Endodermal cell (in vitro differentiated cells): ENCODE data around the gene SYNGAP1. TPM values are rescaled to one million over a fixed set of nuclear protein-coding genes. Genes with fewer than 3 reads are reported as not detected.
"Not testable (repeated sequence)": the region's sequence is repeated elsewhere in the genome, so short reads cannot be mapped to it uniquely, and the experiment has no call there.

ENCODE experiments used
- DNase-seq: peaks from one replicate; pipeline ENCODE4 v3.0.0-alpha.2; 2017
- H3K27ac ChIP-seq: 2 replicates; pipeline ENCODE4 v1.5.1; 2013; ENCODE audit warnings: mild to moderate bottlenecking, low read depth, low read length, moderate library complexity
- H3K27me3 ChIP-seq: 2 replicates; pipeline ENCODE4 v1.6.1; 2013; ENCODE audit warnings: mild to moderate bottlenecking, low read length, moderate library complexity; ENCODE audit not compliant: insufficient read depth, control insufficient read depth, poor library complexity, severe bottlenecking
- H3K36me3 ChIP-seq: 2 replicates; pipeline ENCODE4 v1.7.0; 2013; ENCODE audit warnings: mild to moderate bottlenecking, low read length, moderate library complexity; ENCODE audit not compliant: control insufficient read depth, insufficient read depth
- H3K4me1 ChIP-seq: one replicate; pipeline ENCODE4 v1.7.0; 2013; ENCODE audit warnings: low read length; ENCODE audit not compliant: control insufficient read depth, insufficient read depth
- H3K4me3 ChIP-seq: 2 replicates; pipeline ENCODE4 v1.5.1; 2013; ENCODE audit warnings: mild to moderate bottlenecking, low read length, moderate library complexity
- H3K9ac ChIP-seq: 2 replicates; pipeline ENCODE4 v1.6.1; 2013; ENCODE audit warnings: mild to moderate bottlenecking, low read length, moderate library complexity; ENCODE audit not compliant: poor library complexity, severe bottlenecking; ENCODE audit errors: extremely low read depth
- H3K9me3 ChIP-seq: 2 replicates; pipeline ENCODE4 v1.6.1; 2013; ENCODE audit warnings: mild to moderate bottlenecking, low read length, moderate library complexity; ENCODE audit not compliant: control insufficient read depth
- H3K27ac Mint-ChIP-seq: 2 replicates; pipeline ENCODE4 v1.8.0; 2020; ENCODE audit warnings: mixed read lengths
- H3K27me3 Mint-ChIP-seq: 2 replicates; pipeline ENCODE4 v1.8.0; 2021; ENCODE audit warnings: mild to moderate bottlenecking, mixed read lengths; ENCODE audit not compliant: insufficient read depth
- H3K36me3 Mint-ChIP-seq: 2 replicates; pipeline ENCODE4 v1.8.0; 2020; ENCODE audit warnings: low read depth, mixed read lengths
- H3K4me1 Mint-ChIP-seq: 2 replicates; pipeline ENCODE4 v1.8.0; 2020; ENCODE audit warnings: mixed read lengths
- H3K4me3 Mint-ChIP-seq: 2 replicates; pipeline ENCODE4 v1.8.0; 2020; ENCODE audit warnings: mild to moderate bottlenecking, moderate library complexity, mixed read lengths
- H3K9me3 Mint-ChIP-seq: 2 replicates; pipeline ENCODE4 v1.8.0; 2020; ENCODE audit warnings: mild to moderate bottlenecking, mixed read lengths
- WGBS, 2 experiments: methylation state at CpG; one replicate each; pipeline versions ENCODE4 v1.1.5 to v1.1.7; 2013; ENCODE audit warnings: missing lambda C conversion rate in 2 of 2, mixed read lengths in 1 of 2; ENCODE audit not compliant: insufficient coverage in 1 of 2, insufficient read length in 1 of 2; 5-methylcytosine and 5-hydroxymethylcytosine counted together
- total RNA-seq, 2 donors: library from RNA; stranded (reverse); fragmentation: NEBNext Ultra II Directional in 1 of 2; extraction: Animal tissue kit (Norgen Biotek cat#: 25700) in 1 of 2; gene quantifications; 2 replicates in 1 of 2; 3 replicates in 1 of 2; pipeline ENCODE4 v1.2.1, GENCODE V29; 2021
- TF ChIP-seq, protein P1 (sequence below): fragments of 200-600 bp; sonication (generic); conservative IDR thresholded peaks from 2 replicates; pipeline ENCODE4 v1.5.0; 2021; ENCODE audit warnings: antibody characterized with exemption, mild to moderate bottlenecking

Gene SYNGAP1
- total RNA-seq, 2 donors from 2014 or later: 90.2 to 94.2 TPM

DNA sequence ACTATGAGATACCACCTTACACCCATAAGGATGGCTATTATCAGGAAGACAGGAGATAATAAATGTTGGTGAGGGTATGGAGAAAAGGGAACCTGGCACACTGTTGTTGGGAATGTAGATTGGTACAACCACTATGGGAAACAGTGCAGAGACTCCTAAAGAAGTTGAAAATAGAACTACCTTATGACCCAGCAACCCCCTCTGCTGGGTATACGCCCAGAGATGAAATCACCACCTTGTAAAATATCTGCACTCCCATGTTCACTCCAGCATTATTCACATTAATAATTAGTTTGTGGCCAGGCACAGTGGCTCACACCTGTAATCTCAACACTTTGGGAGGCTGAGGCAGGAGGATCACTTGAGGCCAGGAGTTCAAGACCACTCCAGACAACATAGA is 61.3 kb downstream of the SYNGAP1 start:
- H3K27me3 Mint-ChIP-seq: peaks cover 12% of the 10 kb centered on the region
- no peak overlapping the region for H3K9ac ChIP-seq
- H3K4me3 ChIP-seq: no peak overlapping the region
- no peaks in the 10 kb centered on the region for H3K9me3 ChIP-seq
- no peaks in the 10 kb centered on the region for H3K27me3 ChIP-seq
- H3K9me3 Mint-ChIP-seq: peaks cover 4% of the 10 kb centered on the region
- H3K4me1 ChIP-seq: no peaks in the 10 kb centered on the region
- 84% methylated on average over 1 of the region's 1 CpG; no CpG with 5 or more reads in 1 of the 2 experiments for WGBS, 2 experiments
- H3K27ac Mint-ChIP-seq: no peak overlapping the region
- no peaks in the 10 kb centered on the region for H3K4me1 Mint-ChIP-seq
- DNase-seq: no peak
- no peak overlapping the region for H3K4me3 Mint-ChIP-seq
- TF ChIP-seq, protein P1, sequence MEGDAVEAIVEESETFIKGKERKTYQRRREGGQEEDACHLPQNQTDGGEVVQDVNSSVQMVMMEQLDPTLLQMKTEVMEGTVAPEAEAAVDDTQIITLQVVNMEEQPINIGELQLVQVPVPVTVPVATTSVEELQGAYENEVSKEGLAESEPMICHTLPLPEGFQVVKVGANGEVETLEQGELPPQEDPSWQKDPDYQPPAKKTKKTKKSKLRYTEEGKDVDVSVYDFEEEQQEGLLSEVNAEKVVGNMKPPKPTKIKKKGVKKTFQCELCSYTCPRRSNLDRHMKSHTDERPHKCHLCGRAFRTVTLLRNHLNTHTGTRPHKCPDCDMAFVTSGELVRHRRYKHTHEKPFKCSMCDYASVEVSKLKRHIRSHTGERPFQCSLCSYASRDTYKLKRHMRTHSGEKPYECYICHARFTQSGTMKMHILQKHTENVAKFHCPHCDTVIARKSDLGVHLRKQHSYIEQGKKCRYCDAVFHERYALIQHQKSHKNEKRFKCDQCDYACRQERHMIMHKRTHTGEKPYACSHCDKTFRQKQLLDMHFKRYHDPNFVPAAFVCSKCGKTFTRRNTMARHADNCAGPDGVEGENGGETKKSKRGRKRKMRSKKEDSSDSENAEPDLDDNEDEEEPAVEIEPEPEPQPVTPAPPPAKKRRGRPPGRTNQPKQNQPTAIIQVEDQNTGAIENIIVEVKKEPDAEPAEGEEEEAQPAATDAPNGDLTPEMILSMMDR: no peak
- H3K36me3 ChIP-seq: no peaks in the 10 kb centered on the region
- no peak overlapping the region for H3K27ac ChIP-seq
- H3K36me3 Mint-ChIP-seq: no peaks in the 10 kb centered on the region

DNA sequence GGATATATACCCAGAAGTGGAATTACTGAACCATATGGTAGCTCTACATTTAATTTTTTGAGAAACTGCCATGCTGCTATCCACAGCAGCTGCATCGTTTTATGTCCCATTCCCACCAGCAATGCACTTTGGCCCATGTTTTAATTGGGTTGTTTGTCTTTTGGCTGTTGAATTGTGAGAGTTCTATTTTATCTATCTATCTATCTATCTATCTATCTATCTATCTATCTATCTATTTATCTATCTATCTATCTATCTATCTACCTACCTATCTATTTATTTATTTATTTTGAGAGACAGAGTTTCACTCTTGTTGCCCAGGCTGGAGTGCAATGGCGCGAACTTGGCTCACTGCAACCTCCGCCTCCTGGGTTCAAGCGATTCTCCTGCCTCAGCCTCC is 62.8 kb downstream of the SYNGAP1 start:
- 85 to 100% methylated on average over 2 to 5 of the region's 5 CpGs for WGBS, 2 experiments
- H3K27ac ChIP-seq, H3K36me3 Mint-ChIP-seq, H3K27me3 ChIP-seq, H3K4me1 ChIP-seq, H3K9me3 ChIP-seq, H3K27ac Mint-ChIP-seq, H3K4me3 Mint-ChIP-seq, H3K36me3 ChIP-seq, H3K9ac ChIP-seq, H3K4me3 ChIP-seq, DNase-seq, H3K9me3 Mint-ChIP-seq, H3K4me1 Mint-ChIP-seq: not testable (repeated sequence)
- peaks cover 16% of the 10 kb centered on the region for H3K27me3 Mint-ChIP-seq

DNA sequence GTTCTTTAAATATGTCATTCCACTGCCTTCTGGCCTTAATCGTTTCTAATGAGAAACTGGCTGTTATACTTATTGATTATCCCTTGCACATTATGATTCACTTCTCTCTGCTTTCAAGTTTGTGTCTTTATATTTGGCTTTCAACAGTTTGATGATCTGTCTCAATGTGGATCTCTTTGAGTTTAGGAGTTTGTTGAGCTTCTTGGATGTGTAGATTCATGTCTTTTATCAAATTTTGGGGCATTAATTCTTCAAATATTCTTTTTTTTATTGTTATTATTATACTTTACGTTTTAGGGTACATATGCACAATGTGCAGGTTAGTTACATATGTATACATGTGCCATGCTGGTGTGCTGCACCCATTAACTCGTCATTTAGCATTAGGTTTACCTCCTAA is 63.8 kb downstream of the SYNGAP1 start:
- WGBS, 2 experiments: 67 to 79% methylated on average over 1 of the region's 3 CpGs
- Histone ChIP-seq H3K27me3 (no peaks in the 10 kb centered on the region), H3K36me3 (no peaks in the 10 kb centered on the region), H3K27ac (no peak overlapping the region), H3K9me3 (no peaks in the 10 kb centered on the region), H3K4me1 (no peaks in the 10 kb centered on the region), H3K9ac (no peak overlapping the region), H3K4me3 (no peak overlapping the region)
- Mint-ChIP-seq H3K9me3 (peaks cover 10% of the 10 kb centered on the region), H3K4me3 (no peak overlapping the region), H3K4me1 (peaks cover 4% of the 10 kb centered on the region), H3K27me3 (peaks cover 19% of the 10 kb centered on the region), H3K27ac (no peak overlapping the region), H3K36me3 (peaks cover 2% of the 10 kb centered on the region)
- DNase-seq: no peak
- TF ChIP-seq, protein P1: no peak

DNA sequence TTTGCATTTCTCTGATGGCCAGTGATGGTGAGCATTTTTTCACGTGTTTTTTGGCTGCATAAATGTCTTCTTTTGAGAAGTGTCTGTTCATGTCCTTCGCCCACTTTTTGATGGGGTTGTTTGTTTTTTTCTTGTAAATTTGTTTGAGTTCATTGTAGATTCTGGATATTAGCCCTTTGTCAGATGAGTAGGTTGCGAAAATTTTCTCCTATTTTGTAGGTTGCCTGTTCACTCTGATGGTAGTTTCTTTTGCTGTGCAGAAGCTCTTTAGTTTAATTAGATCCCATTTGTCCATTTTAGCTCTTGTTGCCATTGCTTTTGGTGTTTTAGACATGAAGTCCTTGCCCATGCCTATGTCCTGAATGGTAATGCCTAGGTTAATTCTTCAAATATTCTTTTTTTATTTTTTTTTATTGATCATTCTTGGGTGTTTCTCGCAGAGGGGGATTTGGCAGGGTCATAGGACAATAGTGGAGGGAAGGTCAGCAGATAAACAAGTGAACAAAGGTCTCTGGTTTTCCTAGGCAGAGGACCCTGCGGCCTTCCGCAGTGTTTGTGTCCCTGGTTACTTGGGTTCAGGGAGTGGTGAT is 64.9 kb downstream of the SYNGAP1 start:
- Mint-ChIP-seq H3K27me3 (peaks cover 16% of the 10 kb centered on the region), H3K9me3 (peaks cover 10% of the 10 kb centered on the region)
- not testable (repeated sequence) for H3K4me3 Mint-ChIP-seq, H3K36me3 ChIP-seq, H3K9ac ChIP-seq, H3K27ac Mint-ChIP-seq, H3K36me3 Mint-ChIP-seq, H3K27ac ChIP-seq, H3K27me3 ChIP-seq, DNase-seq, H3K4me1 ChIP-seq, H3K4me3 ChIP-seq, H3K4me1 Mint-ChIP-seq, H3K9me3 ChIP-seq
- WGBS, 2 experiments: 50% methylated on average over 2 of the region's 6 CpGs; no CpG with 5 or more reads in 1 of the 2 experiments

DNA sequence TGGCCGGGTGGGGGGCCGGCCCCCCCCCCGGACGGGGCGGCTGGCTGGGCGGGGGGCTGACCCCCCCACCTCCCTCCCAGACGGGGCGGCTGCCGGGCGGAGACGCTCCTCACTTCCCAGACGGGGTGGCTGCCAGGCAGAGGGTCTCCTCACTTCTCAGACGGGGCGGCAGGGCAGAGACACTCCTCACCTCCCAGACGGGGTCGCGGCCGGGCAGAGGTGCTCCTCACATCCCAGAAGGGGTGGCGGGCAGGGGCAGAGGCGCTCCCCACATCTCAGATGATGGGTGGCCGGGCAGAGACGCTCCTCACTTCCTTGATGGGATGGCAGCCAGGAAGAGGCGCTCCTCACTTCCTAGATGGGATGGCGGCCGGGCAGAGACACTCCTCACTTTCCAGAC is 65.8 kb downstream of the SYNGAP1 start:
- H3K27ac ChIP-seq, H3K4me1 ChIP-seq, H3K4me3 Mint-ChIP-seq, H3K36me3 ChIP-seq, H3K4me1 Mint-ChIP-seq, H3K9me3 ChIP-seq, H3K27me3 ChIP-seq, H3K36me3 Mint-ChIP-seq, H3K27ac Mint-ChIP-seq, H3K4me3 ChIP-seq, H3K9ac ChIP-seq, DNase-seq: not testable (repeated sequence)
- H3K9me3 Mint-ChIP-seq: peaks cover 10% of the 10 kb centered on the region
- WGBS, 2 experiments: 89% methylated on average over 15 of the region's 25 CpGs; no CpG with 5 or more reads in 1 of the 2 experiments
- H3K27me3 Mint-ChIP-seq: peaks cover 16% of the 10 kb centered on the region
